Kidney (tissue), 14 donors: Measurements from ENCODE around the gene PPARG. TPM values are rescaled to one million over a fixed set of nuclear protein-coding genes. Genes with fewer than 3 reads are reported as not detected.
A peak's percentile ranks its signal among the peaks of the same experiment; 100 is the strongest.

Source experiments
- DNase-seq, 5 donors: peaks; one replicate each; pipeline ENCODE4 v3.0.0-alpha.2; 2013 to 2020
- FAIRE-seq: peaks from 2 replicates; lab custom pipeline; 2012; peaks lifted over from hg19 to GRCh38; lab: Jason Lieb, UNC
- H3K27ac ChIP-seq, 2 donors: one replicate each; pipeline ENCODE4 v1.7.0; 2013; ENCODE audit warnings: low read depth in 2 of 2, low read length in 2 of 2, inconsistent platforms in 1 of 2
- H3K27me3 ChIP-seq: one replicate; pipeline ENCODE4 v1.7.1; 2013; ENCODE audit warnings: low read length, inconsistent platforms; ENCODE audit not compliant: control insufficient read depth, insufficient read depth
- H3K36me3 ChIP-seq, 3 donors: one replicate each; pipeline versions ENCODE4 v1.7.0 to v1.7.1; 2013; ENCODE audit warnings: low read length in 3 of 3, control low read depth in 1 of 3, inconsistent platforms in 1 of 3; ENCODE audit not compliant: insufficient read depth in 3 of 3, control insufficient read depth in 2 of 3
- H3K4me1 ChIP-seq, 3 donors: one replicate each; pipeline versions ENCODE4 v1.7.0 to v1.7.1; 2013; ENCODE audit warnings: low read length in 3 of 3, inconsistent platforms in 1 of 3, low read depth in 1 of 3; ENCODE audit not compliant: control insufficient read depth in 2 of 3, insufficient read depth in 2 of 3
- H3K4me3 ChIP-seq, 3 donors: one replicate each; pipeline versions ENCODE4 v1.7.0 to v1.8.1; 2013; ENCODE audit warnings: low read length in 3 of 3, control low read depth in 1 of 3, inconsistent platforms in 1 of 3
- H3K9ac ChIP-seq, 3 donors: one replicate each; pipeline versions ENCODE4 v1.7.0 to v1.7.1; 2013; ENCODE audit warnings: low read length in 3 of 3, control low read depth in 1 of 3, inconsistent platforms in 1 of 3
- H3K9me3 ChIP-seq, 3 donors: one replicate each; pipeline versions ENCODE4 v1.7.0 to v1.7.1; 2013; ENCODE audit warnings: low read length in 3 of 3, control low read depth in 1 of 3, inconsistent platforms in 1 of 3; ENCODE audit not compliant: control insufficient read depth in 2 of 3, insufficient read depth in 1 of 3
- intact Hi-C: fragments of 100-400 bp; cut with DNase I; formaldehyde crosslinking; loops from one replicate; pipeline ENCODE4 v1.11.1; 2022
- polyA plus RNA-seq: library from polyadenylated mRNA; stranded (reverse); fragments of 350-450 nt; fragmentation: Illumina TruSeq; extraction: RNeasy Lipid Tissue Mini Kit (QIAGEN cat#74804); gene quantifications from one replicate; pipeline ENCODE4 v1.2.3, GENCODE V29; 2014; ENCODE audit warnings: low read depth, low replicate concordance; ENCODE audit not compliant: insufficient read depth
- total RNA-seq: library from RNA; stranded (reverse); fragmentation: NEBNext Ultra II Directional; extraction: Animal tissue kit (Norgen Biotek cat#: 25700); gene quantifications from one replicate; pipeline ENCODE4 v1.2.1, GENCODE V29; 2021
- TF ChIP-seq, protein P1 (sequence below): IDR thresholded peaks from 3 replicates; pipeline ENCODE4 v1.5.1; 2012; ENCODE audit warnings: mild to moderate bottlenecking, moderate library complexity, borderline replicate concordance; ENCODE audit not compliant: insufficient read depth; ENCODE audit errors: extremely low read depth
- donor health status: control.
- donor health status: control.
- donor health status: control.
- donor health status: control.
- donor health status: control.
- donor health status: DM: yes; HTN: yes; CAD: no.
- donor health status: Normal renal cell carcinoma (clear cell type).

The PPARG gene
- total and polyA plus RNA-seq, 2 donors from 2014 or later, result 19.0 to 19.2 TPM

DNA sequence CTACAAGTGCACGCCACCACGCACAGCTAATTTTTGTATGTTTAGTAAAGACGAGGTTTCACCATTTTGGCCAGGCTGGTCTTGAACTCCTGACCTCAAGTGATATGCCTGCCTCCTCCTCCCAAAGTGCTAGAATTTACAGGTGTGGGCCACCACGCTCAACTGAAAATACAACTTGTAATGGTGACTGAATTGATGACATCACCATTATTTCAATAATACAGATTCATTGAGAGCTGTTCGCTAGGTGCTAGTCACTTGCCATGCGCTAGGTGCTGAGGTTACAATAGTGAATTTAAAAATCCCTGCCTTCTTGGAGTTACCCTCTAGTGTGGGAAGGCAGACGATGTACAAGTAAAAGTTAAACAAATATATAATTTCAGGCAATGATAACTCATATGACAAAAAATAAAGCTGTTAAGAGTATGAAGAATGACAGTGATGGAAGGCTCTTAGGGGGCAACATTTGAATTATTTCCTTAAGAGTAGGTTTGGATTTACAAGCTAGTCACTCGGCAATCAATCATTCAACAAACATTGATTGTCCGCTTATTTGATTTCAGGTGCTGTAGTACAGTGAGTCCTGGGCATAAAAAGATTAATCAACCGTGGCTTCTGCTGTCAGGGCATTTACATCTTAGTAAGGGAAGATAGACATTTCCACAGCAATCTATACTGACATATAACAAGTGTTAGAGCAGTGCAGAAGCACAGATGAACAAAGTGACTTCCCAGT is 9.1 kb upstream of the PPARG start:
- TF ChIP-seq, protein P1, sequence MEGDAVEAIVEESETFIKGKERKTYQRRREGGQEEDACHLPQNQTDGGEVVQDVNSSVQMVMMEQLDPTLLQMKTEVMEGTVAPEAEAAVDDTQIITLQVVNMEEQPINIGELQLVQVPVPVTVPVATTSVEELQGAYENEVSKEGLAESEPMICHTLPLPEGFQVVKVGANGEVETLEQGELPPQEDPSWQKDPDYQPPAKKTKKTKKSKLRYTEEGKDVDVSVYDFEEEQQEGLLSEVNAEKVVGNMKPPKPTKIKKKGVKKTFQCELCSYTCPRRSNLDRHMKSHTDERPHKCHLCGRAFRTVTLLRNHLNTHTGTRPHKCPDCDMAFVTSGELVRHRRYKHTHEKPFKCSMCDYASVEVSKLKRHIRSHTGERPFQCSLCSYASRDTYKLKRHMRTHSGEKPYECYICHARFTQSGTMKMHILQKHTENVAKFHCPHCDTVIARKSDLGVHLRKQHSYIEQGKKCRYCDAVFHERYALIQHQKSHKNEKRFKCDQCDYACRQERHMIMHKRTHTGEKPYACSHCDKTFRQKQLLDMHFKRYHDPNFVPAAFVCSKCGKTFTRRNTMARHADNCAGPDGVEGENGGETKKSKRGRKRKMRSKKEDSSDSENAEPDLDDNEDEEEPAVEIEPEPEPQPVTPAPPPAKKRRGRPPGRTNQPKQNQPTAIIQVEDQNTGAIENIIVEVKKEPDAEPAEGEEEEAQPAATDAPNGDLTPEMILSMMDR, result no peak
- intact Hi-C loops, result no loop called here
- H3K27me3 ChIP-seq, result no peaks in the 10 kb centered on the region
- no peaks in the 10 kb centered on the region for H3K4me1 ChIP-seq
- H3K27ac ChIP-seq, result no peak overlapping the region
- H3K9me3 ChIP-seq, result no peaks in the 10 kb centered on the region
- peak overlapping the region in 1 of 3 donors; percentile 5 for H3K4me3 ChIP-seq
- DNase-seq (no peak), FAIRE-seq (no peak)
- no peaks in the 10 kb centered on the region for H3K36me3 ChIP-seq
- H3K9ac ChIP-seq, result no peak overlapping the region

DNA sequence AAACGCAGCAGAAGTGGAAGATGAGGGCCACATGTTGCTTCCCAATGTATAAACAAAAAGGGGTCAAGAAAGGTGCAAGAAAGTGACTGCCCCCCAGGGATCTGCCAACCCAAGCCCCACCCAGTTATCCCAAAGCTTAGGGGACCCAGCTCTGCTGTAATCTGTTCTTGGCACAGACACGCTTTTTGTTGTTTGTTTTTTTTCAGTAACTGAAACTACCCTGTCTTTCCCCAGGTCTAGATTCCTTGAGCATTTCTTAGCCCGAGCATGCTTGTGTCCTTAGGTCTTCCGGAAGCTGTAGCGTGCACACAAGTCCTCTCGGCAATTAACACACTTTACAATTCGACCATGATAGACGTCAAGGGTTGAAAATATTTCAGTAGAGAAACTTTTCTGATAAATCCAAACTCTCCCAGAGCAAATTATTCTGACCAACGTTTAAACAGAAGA is 8.5 kb upstream of the PPARG start:
- no peaks in the 10 kb centered on the region for H3K36me3 ChIP-seq
- no peaks in the 10 kb centered on the region for H3K27me3 ChIP-seq
- no peak overlapping the region for H3K27ac ChIP-seq
- no peaks in the 10 kb centered on the region for H3K9me3 ChIP-seq
- FAIRE-seq (no peak), DNase-seq (peak in 2 of 5 donors; percentile 25 to 51)
- H3K4me1 ChIP-seq, result no peaks in the 10 kb centered on the region
- peak overlapping the region in 1 of 3 donors; percentile 5 for H3K4me3 ChIP-seq
- no peak overlapping the region for H3K9ac ChIP-seq
- intact Hi-C loops, result no loop called here
- TF ChIP-seq, protein P1, result no peak

DNA sequence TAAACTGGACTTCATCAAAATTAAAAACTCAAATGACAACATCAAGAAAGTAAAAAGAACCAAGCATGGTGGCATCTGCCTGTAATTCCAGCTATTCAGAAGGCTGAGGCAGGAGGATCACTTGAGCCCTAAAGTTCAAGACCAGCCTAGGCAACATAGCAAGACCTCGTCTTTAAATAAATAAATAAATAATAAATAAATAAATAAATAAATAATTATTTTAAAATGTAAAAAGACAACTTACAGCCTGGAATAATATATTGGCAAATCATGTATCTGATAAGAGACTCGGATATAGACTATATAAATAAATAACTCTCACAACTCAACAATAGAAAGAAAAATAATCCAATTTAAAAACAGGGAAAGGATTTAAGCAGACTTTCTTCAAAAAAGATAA is 4.3 kb upstream of the PPARG start:
- H3K4me3 ChIP-seq, result no peak overlapping the region
- H3K27ac ChIP-seq, result no peak overlapping the region
- FAIRE-seq, result peak; percentile 38
- DNase-seq, result no peak
- no peaks in the 10 kb centered on the region for H3K36me3 ChIP-seq
- intact Hi-C loops, result no loop called here
- peaks cover 0 to 4% (median 0%) of the 10 kb centered on the region in 3 donors for H3K4me1 ChIP-seq
- peaks cover 7% of the 10 kb centered on the region for H3K27me3 ChIP-seq
- H3K9ac ChIP-seq, result no peak overlapping the region
- no peaks in the 10 kb centered on the region for H3K9me3 ChIP-seq
- TF ChIP-seq, protein P1, result no peak
